Measurements from ENCODE around the gene SLC16A10. TPM values are rescaled to one million over a fixed set of nuclear protein-coding genes. Genes with fewer than 3 reads are reported as not detected.
"Not testable (repeated sequence)": the region's sequence is repeated elsewhere in the genome, so short reads cannot be mapped to it uniquely, and the experiment has no call there.

SLC16A10 gene
- total RNA-seq, 1 donor from 2014 or later, result 2.4 TPM

GRCh38 chr6:111190637-111191036 lies 103.3 kb downstream of the SLC16A10 start:
- DNase-seq (ENCODE audit: low spot score), result no peak
- Mint-ChIP-seq H3K27ac (ENCODE audit: unreplicated experiment) (no peak overlapping the region), H3K9me3 (ENCODE audit: unreplicated experiment) (no peaks in the 10 kb centered on the region), H3K36me3 (ENCODE audit: low read depth, unreplicated experiment) (no peaks in the 10 kb centered on the region), H3K27me3 (ENCODE audit: unreplicated experiment) (peaks cover 1% of the 10 kb centered on the region), H3K4me3 (ENCODE audit: unreplicated experiment) (no peak overlapping the region), H3K4me1 (ENCODE audit: unreplicated experiment) (no peaks in the 10 kb centered on the region)
- TF ChIP-seq CTCF (IDR thresholded peaks at IDR 0.05; ENCODE audit: unreplicated experiment), result no peak

- H3K27me3 Mint-ChIP-seq (ENCODE audit: unreplicated experiment); DNase-seq (ENCODE audit: low spot score); H3K36me3 Mint-ChIP-seq (ENCODE audit: low read depth, unreplicated experiment); H3K4me1 Mint-ChIP-seq (ENCODE audit: unreplicated experiment); H3K9me3 Mint-ChIP-seq (ENCODE audit: unreplicated experiment); H3K27ac Mint-ChIP-seq (ENCODE audit: unreplicated experiment): not testable (repeated sequence)
- H3K4me3 Mint-ChIP-seq (ENCODE audit: unreplicated experiment), result peak overlapping the region; percentile 27
These were observed 103.8 kb downstream of the SLC16A10 start for GRCh38 chr6:111191136-111191535.

- no peak for DNase-seq (ENCODE audit: low spot score)
- Mint-ChIP-seq H3K4me3 (ENCODE audit: unreplicated experiment) (no peak overlapping the region), H3K4me1 (ENCODE audit: unreplicated experiment) (no peaks in the 10 kb centered on the region), H3K27me3 (ENCODE audit: unreplicated experiment) (peaks cover 3% of the 10 kb centered on the region), H3K36me3 (ENCODE audit: low read depth, unreplicated experiment) (no peaks in the 10 kb centered on the region), H3K9me3 (ENCODE audit: unreplicated experiment) (no peaks in the 10 kb centered on the region), H3K27ac (ENCODE audit: unreplicated experiment) (no peak overlapping the region)
- TF ChIP-seq CTCF (IDR thresholded peaks at IDR 0.05; ENCODE audit: unreplicated experiment), result no peak
These were observed 105.7 kb downstream of the SLC16A10 start for GRCh38 chr6:111192911-111193555.

GRCh38 chr6:111195656-111196055 lies 108.4 kb downstream of the SLC16A10 start:
- no peaks in the 10 kb centered on the region for H3K36me3 Mint-ChIP-seq (ENCODE audit: low read depth, unreplicated experiment)
- no peaks in the 10 kb centered on the region for H3K4me1 Mint-ChIP-seq (ENCODE audit: unreplicated experiment)
- no peak for DNase-seq (ENCODE audit: low spot score)
- no peak overlapping the region for H3K27ac Mint-ChIP-seq (ENCODE audit: unreplicated experiment)
- H3K4me3 Mint-ChIP-seq (ENCODE audit: unreplicated experiment), result no peak overlapping the region
- no peaks in the 10 kb centered on the region for H3K9me3 Mint-ChIP-seq (ENCODE audit: unreplicated experiment)
- TF ChIP-seq CTCF (IDR thresholded peaks at IDR 0.05; ENCODE audit: unreplicated experiment), result no peak
- H3K27me3 Mint-ChIP-seq (ENCODE audit: unreplicated experiment), result peaks cover 2% of the 10 kb centered on the region

GRCh38 chr6:111198841-111199240 lies 111.5 kb downstream of the SLC16A10 start:
- no peaks in the 10 kb centered on the region for H3K9me3 Mint-ChIP-seq (ENCODE audit: unreplicated experiment)
- H3K4me3 Mint-ChIP-seq (ENCODE audit: unreplicated experiment), result no peak overlapping the region
- H3K27ac Mint-ChIP-seq (ENCODE audit: unreplicated experiment), result no peak overlapping the region
- DNase-seq (ENCODE audit: low spot score), result no peak
- no peak for TF ChIP-seq CTCF (IDR thresholded peaks at IDR 0.05; ENCODE audit: unreplicated experiment)
- H3K27me3 Mint-ChIP-seq (ENCODE audit: unreplicated experiment), result peaks cover 2% of the 10 kb centered on the region
- no peaks in the 10 kb centered on the region for H3K4me1 Mint-ChIP-seq (ENCODE audit: unreplicated experiment)
- H3K36me3 Mint-ChIP-seq (ENCODE audit: low read depth, unreplicated experiment), result no peaks in the 10 kb centered on the region
